SHP77 treated with DMSO at 0.1 percent for 48 hours (cell line): ENCODE measurements around the gene RTL1.

Source experiments
- DNase-seq: peaks from one replicate; lab custom pipeline; 2025; lab: John Stamatoyannopoulos, UW

The RTL1 gene

GRCh38 chr14:100881211-100882025, 22.1 kb downstream of the RTL1 start:
- no peak for DNase-seq

- no peak for DNase-seq
Measured at GRCh38 chr14:100880271-100881101, 23.0 kb downstream of the RTL1 start.

- no peak for DNase-seq
Measured at GRCh38 chr14:100879782-100880181, 23.7 kb downstream of the RTL1 start.

- DNase-seq = no peak
Measured at GRCh38 chr14:100879194-100879593, 24.3 kb downstream of the RTL1 start.

GRCh38 chr14:100878271-100879146, 25.0 kb downstream of the RTL1 start:
- no peak for DNase-seq

DNA sequence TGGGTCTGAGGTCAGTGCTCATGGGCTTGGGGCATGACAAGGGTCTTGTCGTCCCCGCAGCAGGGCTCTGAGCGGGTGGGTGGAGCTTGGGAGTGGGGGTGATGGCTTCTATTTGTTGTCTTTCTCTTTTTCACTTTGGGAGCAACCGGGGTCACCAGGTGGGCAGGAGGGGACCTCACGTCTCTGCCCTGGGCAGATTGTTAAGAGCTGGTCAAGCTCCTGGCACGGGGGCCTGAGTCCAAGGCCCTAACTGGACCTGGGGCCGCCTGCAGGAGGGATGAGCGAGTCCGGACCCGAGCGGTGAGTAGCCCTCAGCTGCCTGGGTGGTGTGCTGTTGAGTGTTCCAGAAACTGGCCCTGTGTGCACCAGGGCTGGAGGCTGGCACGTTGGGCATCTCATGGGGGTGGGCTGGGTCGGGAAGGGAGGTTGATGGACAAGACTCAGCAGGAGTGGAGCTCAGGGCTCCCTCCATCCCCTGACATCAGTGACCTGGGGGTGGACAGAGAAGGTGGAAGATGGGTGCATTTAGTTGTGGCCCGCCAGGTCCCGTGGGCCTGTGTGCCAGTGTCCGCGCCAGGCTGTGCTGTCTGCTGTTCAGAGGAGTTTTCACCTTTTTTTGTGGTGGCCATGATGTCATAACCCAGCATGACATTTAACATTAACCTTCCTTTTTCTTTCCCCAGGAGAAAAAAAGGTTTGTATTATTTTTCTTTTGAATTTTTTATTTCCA, 27.5 kb downstream of the RTL1 start:
- DNase-seq = no peak

DNA sequence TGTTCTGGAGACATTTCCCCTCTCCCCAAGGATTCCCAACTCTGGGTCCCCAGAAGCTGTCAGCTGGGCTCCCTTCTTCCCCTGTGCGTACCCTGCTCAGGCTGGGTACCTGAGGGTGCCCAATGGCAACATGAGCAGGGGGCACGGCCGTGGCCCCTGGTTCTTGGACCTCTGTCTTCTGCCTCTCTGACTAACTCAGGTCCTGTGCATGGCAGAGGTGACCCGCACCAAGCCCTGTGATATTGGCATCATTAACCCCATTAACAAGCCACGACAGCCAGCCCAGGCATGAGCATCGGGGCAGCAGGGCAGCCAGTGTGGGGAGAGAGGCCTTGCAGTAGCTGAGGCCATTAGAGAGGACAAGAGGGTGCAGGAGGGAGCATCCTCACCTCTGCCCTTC, 28.4 kb downstream of the RTL1 start:
- DNase-seq = no peak

DNA sequence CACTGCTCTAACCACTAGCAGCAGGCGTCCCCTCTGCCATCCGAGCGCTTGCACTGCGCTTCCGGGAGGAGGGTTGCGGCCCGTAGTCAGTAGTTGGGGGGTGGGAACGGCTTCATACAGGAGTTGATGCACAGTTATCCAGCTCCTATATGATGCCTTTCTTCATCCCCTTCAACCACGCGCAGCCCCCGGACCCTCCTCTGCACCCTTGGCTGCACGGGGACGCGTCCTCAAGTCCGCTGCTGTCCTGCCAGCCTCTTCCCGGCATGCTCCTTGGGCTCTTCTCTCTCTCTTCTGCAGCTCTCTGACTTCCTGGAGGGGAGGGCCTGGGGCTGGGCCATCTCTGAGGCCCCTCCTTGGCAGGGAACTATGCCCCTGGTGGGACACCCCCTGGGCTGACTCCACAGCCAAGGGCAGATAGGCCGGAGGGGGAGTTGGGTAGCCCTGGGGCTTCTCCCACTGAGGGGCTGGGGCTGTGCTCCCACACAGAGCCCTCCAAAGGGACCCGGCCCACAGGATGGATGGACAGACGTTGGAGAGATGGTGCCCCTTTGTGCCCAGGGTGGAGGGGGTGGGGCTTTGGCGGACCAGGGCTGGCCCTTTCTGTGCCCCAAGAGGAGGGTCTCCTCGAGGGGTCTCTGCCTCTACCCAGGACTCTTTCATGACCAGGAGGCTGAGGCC, 29.0 kb downstream of the RTL1 start:
- DNase-seq = no peak

DNA sequence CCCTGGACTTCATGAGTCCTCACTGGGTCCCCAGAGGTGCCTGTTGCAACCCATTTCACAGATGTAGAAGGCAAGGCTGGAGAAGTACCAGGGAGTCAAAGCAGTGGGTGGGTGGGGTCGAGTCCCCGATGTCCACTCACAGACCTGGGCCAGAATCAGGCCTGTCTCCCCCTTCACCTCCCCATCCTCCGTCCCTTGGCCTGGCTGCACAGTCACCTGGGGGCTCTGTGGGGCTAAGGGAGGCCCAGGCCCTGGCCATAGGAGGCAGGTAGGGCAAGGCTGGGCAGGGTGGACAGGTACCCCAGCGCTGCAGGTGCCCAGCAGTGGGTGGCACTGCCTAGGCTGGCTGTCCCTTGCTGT, 29.5 kb downstream of the RTL1 start:
- DNase-seq = no peak

DNA sequence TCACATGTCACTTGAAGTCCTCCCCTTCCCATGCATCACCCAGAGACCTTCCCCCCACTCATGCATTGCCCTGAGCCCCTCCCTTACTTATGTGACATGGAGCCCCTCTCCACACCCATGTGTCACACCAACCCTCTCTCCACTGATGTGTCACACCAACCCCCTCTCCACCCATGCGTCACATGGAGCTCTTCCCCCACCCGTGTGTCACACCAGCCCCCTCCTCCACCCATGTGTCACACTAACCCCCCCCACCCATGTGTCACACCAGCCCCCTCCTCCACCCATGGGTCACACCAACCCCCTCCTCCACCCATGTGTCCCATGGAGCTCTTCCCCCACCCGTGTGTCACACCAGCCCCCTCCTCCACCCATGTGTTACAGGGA, 30.4 kb downstream of the RTL1 start:
- no peak for DNase-seq

- DNase-seq = no peak
Measured at GRCh38 chr14:100872259-100873095, 31.0 kb downstream of the RTL1 start.

- no peak for DNase-seq
Measured at GRCh38 chr14:100871234-100872186, 32.0 kb downstream of the RTL1 start.

- no peak for DNase-seq
Measured at GRCh38 chr14:100868621-100869370, 34.7 kb downstream of the RTL1 start.

DNA sequence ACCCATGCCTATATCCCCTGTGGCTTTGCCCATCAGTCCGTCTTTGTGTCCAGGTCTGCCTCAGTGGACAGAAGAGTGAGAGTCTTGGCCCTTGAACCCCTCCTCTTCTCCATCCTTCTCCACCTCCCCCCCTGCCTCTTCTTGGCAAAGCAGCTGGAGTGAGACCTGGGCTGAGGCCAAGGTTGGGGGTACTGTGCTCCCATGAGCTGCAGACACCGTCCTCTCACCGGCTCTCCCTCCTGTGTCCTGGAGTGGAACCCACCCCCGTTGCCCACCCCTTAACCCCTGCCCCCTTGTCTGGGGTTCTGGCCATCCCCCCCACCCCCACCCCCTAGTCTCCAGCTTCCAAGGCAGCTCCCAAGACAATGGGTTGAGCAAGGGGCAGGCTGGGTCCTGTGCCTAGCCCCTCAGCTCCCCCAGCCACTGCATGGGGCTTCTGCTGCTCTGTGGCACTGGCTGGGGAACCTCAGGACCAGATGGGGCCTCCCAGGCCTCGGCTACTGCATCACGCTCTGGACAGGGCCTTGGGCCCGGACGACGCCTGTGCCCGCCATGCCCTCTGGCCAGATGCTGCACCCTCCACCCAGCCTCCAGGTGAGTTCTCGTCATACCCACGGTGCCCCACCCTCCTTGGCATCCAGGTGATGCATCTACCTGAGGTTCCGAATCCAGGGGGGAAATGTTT, 35.7 kb downstream of the RTL1 start:
- DNase-seq = no peak

- no peak for DNase-seq
Measured at GRCh38 chr14:100866666-100867630, 36.6 kb downstream of the RTL1 start.
